GM12864 (cell line): ENCODE data around the gene ELP1.

Source experiments
- DNase-seq: peaks from one replicate; pipeline ENCODE4 v3.0.0-alpha.2; 2011; ENCODE audit warnings: low read depth
- H3K4me3 ChIP-seq: 2 replicates; pipeline ENCODE4 v1.5.1; 2011; ENCODE audit warnings: mild to moderate bottlenecking, low read depth, low read length, control low read depth
- CTCF ChIP-seq: IDR thresholded peaks from 2 replicates; pipeline ENCODE4 v1.5.1; 2011; ENCODE audit warnings: low read depth, mild to moderate bottlenecking, moderate library complexity, low read length, control low read depth, inconsistent platforms; ENCODE audit errors: missing control alignments

The ELP1 gene

GRCh38 chr9:108863891-108864290 is 70.0 kb downstream of the ELP1 start:
- no peak for DNase-seq
- H3K4me3 ChIP-seq: no peak overlapping the region
- TF ChIP-seq CTCF: no peak

- no peak for DNase-seq
- H3K4me3 ChIP-seq: no peak within 1 kb of the TSS
- TF ChIP-seq CTCF: no peak
These were observed 71.9 kb downstream of the ELP1 start, which contains the start of gene ACTL7A for GRCh38 chr9:108861997-108862396. Gene ACTL7A (plus strand): TSS chr9:108862266. CDS start chr9:108862323, 57 bp downstream.

- TF ChIP-seq CTCF: no peak
- H3K4me3 ChIP-seq: no peak overlapping the region
- DNase-seq: no peak
These were observed 72.5 kb downstream of the ELP1 start for GRCh38 chr9:108861464-108861863.

- no peak overlapping the region for H3K4me3 ChIP-seq
- no peak for DNase-seq
- no peak for TF ChIP-seq CTCF
These were observed 73.2 kb downstream of the ELP1 start for GRCh38 chr9:108860764-108861163.

- H3K4me3 ChIP-seq: no peak overlapping the region
- DNase-seq: no peak
- no peak for TF ChIP-seq CTCF
These were observed 73.6 kb downstream of the ELP1 start for GRCh38 chr9:108860354-108860753.

- DNase-seq: no peak
- H3K4me3 ChIP-seq: no peak overlapping the region
- no peak for TF ChIP-seq CTCF
These were observed 74.3 kb downstream of the ELP1 start for GRCh38 chr9:108859459-108860114.

GRCh38 chr9:108857572-108857971 is 76.4 kb downstream of the ELP1 start:
- TF ChIP-seq CTCF: no peak
- H3K4me3 ChIP-seq: no peak overlapping the region
- no peak for DNase-seq
